ENCODE data around the gene POLR1H. TPM values are rescaled to one million over a fixed set of nuclear protein-coding genes. Genes with fewer than 3 reads are reported as not detected.
"Not testable (repeated sequence)": the region's sequence is repeated elsewhere in the genome, so short reads cannot be mapped to it uniquely, and the experiment has no call there.

POLR1H gene
- polyA plus RNA-seq, 3 donors = 36.2 to 62.4 (median 45.0) TPM

- intact Hi-C loops (cut with micrococcal nuclease) = no loop called here
- H3K27me3 Mint-ChIP-seq (ENCODE audit: low read depth in 3 of 3) = peaks cover 0 to 1% (median 1%) of the 10 kb centered on the region in 3 donors
- no peak for DNase-seq
- H2AFZ ChIP-seq (ENCODE audit: insufficient read depth, low read depth, low read length, poor library complexity, severe bottlenecking) = no peak overlapping the region
- TF ChIP-seq CTCF (IDR thresholded peaks at IDR 0.05) = no peak
- H3K36me3 Mint-ChIP-seq = peaks cover 9 to 19% of the 10 kb centered on the region in 2 donors
- no peaks in the 10 kb centered on the region for H4K20me1 ChIP-seq (ENCODE audit: insufficient read depth, low read length)
- no peak overlapping the region for H3K9ac ChIP-seq (ENCODE audit: insufficient read depth, low read length, poor library complexity, severe bottlenecking)
- H3K4me1 ChIP-seq (ENCODE audit: control insufficient read depth in 1 of 2, insufficient read depth in 2 of 2, low read length in 2 of 2) = peaks cover 10 to 12% of the 10 kb centered on the region in 2 donors
- no peaks in the 10 kb centered on the region for H3K27me3 ChIP-seq (ENCODE audit: control insufficient read depth in 2 of 2, insufficient read depth in 2 of 2, low read length in 2 of 2)
- no CpG with 5 or more reads among the region's 3 CpGs for WGBS (ENCODE audit: insufficient coverage)
- H3K4me2 ChIP-seq (replicated peaks; ENCODE audit: extremely low read depth, low read length, poor library complexity, severe bottlenecking) = no peak overlapping the region
- H3K4me3 ChIP-seq (replicated peaks in 1 of 3; ENCODE audit: low read depth in 2 of 3, low read length in 3 of 3) = no peak overlapping the region
- H3K27ac Mint-ChIP-seq = no peak overlapping the region
- H3K27ac ChIP-seq (ENCODE audit: low read depth in 1 of 2, low read length in 2 of 2) = no peak overlapping the region
- no peaks in the 10 kb centered on the region for H3K79me2 ChIP-seq (ENCODE audit: insufficient read depth, low read length)
- no peaks in the 10 kb centered on the region for H3K9me3 ChIP-seq (replicated peaks in 1 of 2; ENCODE audit: control insufficient read depth in 1 of 2, insufficient read depth in 1 of 2, low read length in 2 of 2)
- peaks cover 15% of the 10 kb centered on the region for H3K4me1 Mint-ChIP-seq
- no peaks in the 10 kb centered on the region for H3K9me3 Mint-ChIP-seq
- H3K36me3 ChIP-seq (replicated peaks in 1 of 2; ENCODE audit: control insufficient read depth in 1 of 2, insufficient read depth in 2 of 2, low read length in 2 of 2) = no peaks in the 10 kb centered on the region
- H3K4me3 Mint-ChIP-seq = no peak overlapping the region
Observed at GRCh38 chr6:30022189-30022588, 38.9 kb upstream of the POLR1H start.

- H3K27ac Mint-ChIP-seq; DNase-seq; H3K9me3 Mint-ChIP-seq; H3K79me2 ChIP-seq (ENCODE audit: insufficient read depth, low read length); H4K20me1 ChIP-seq (ENCODE audit: insufficient read depth, low read length); H3K4me2 ChIP-seq (replicated peaks; ENCODE audit: extremely low read depth, low read length, poor library complexity, severe bottlenecking); H3K27me3 ChIP-seq (ENCODE audit: control insufficient read depth in 2 of 2, insufficient read depth in 2 of 2, low read length in 2 of 2); H3K27me3 Mint-ChIP-seq (ENCODE audit: low read depth in 3 of 3); H3K9ac ChIP-seq (ENCODE audit: insufficient read depth, low read length, poor library complexity, severe bottlenecking); intact Hi-C loops (cut with micrococcal nuclease); H3K4me3 Mint-ChIP-seq; H3K4me3 ChIP-seq (replicated peaks in 1 of 3; ENCODE audit: low read depth in 2 of 3, low read length in 3 of 3); H3K27ac ChIP-seq (ENCODE audit: low read depth in 1 of 2, low read length in 2 of 2); H2AFZ ChIP-seq (ENCODE audit: insufficient read depth, low read depth, low read length, poor library complexity, severe bottlenecking); H3K9me3 ChIP-seq (replicated peaks in 1 of 2; ENCODE audit: control insufficient read depth in 1 of 2, insufficient read depth in 1 of 2, low read length in 2 of 2); H3K36me3 ChIP-seq (replicated peaks in 1 of 2; ENCODE audit: control insufficient read depth in 1 of 2, insufficient read depth in 2 of 2, low read length in 2 of 2): not testable (repeated sequence)
- H3K4me1 ChIP-seq (ENCODE audit: control insufficient read depth in 1 of 2, insufficient read depth in 2 of 2, low read length in 2 of 2) = peaks cover 10 to 12% of the 10 kb centered on the region in 2 donors
- H3K36me3 Mint-ChIP-seq = peaks cover 9 to 19% of the 10 kb centered on the region in 2 donors
- peaks cover 15% of the 10 kb centered on the region for H3K4me1 Mint-ChIP-seq
Observed at GRCh38 chr6:30022712-30023111, 38.4 kb upstream of the POLR1H start.
